ENCODE results near the gene KLHL36.

DNA sequence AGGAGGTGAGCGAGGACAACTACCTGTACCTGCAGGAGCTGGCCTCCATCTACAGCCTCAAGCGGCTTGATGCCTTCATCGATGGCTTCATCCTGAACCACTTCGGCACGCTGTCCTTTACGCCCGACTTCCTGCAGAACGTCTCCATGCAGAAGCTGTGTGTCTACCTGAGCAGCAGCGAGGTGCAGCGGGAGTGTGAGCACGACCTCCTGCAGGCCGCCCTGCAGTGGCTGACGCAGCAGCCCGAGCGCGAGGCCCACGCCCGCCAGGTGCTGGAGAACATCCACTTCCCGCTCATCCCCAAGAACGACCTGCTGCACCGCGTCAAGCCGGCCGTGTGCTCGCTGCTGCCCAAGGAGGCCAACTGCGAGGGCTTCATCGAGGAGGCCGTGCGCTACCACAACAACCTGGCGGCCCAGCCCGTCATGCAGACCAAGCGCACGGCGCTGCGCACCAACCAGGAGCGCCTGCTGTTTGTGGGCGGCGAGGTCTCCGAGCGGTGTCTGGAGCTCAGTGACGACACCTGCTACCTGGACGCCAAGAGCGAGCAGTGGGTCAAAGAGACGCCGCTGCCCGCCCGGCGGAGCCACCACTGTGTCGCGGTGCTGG lies 9.0 kb downstream of the KLHL36 start:
- TF ChIP-seq, protein P1, sequence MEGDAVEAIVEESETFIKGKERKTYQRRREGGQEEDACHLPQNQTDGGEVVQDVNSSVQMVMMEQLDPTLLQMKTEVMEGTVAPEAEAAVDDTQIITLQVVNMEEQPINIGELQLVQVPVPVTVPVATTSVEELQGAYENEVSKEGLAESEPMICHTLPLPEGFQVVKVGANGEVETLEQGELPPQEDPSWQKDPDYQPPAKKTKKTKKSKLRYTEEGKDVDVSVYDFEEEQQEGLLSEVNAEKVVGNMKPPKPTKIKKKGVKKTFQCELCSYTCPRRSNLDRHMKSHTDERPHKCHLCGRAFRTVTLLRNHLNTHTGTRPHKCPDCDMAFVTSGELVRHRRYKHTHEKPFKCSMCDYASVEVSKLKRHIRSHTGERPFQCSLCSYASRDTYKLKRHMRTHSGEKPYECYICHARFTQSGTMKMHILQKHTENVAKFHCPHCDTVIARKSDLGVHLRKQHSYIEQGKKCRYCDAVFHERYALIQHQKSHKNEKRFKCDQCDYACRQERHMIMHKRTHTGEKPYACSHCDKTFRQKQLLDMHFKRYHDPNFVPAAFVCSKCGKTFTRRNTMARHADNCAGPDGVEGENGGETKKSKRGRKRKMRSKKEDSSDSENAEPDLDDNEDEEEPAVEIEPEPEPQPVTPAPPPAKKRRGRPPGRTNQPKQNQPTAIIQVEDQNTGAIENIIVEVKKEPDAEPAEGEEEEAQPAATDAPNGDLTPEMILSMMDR (conservative IDR thresholded peaks at IDR 0.05; ENCODE audit: low read length): no peak
- TF ChIP-seq EZH2phosphoT487 (IDR thresholded peaks at IDR 0.05; ENCODE audit: borderline replicate concordance): no peak

Data from Loucy (cell line).